Uterus (tissue), 4 donors: ENCODE measurements around the gene LST1. TPM values are rescaled to one million over a fixed set of nuclear protein-coding genes. Genes with fewer than 3 reads are reported as not detected.

Experiments
- DNase-seq, 2 donors: peaks; one replicate each; pipeline ENCODE4 v3.0.0-alpha.2; 2019 to 2020
- H3K27ac ChIP-seq, 2 donors: fragments of 200-600 bp; sonication (generic); 1 replicate in 1 of 2; 2 replicates in 1 of 2; pipeline ENCODE4 v1.5.1; 2016 to 2018
- H3K27me3 ChIP-seq, 2 donors: fragments of 200-600 bp; sonication (generic); one replicate each; pipeline ENCODE4 v1.5.1; 2018 to 2019; ENCODE audit warnings: control low read depth in 1 of 2
- H3K36me3 ChIP-seq, 2 donors: fragments of 200-600 bp; sonication (generic); one replicate each; pipeline ENCODE4 v1.5.1; 2019; ENCODE audit warnings: control low read depth in 1 of 2
- H3K4me1 ChIP-seq, 2 donors: fragments of 200-600 bp; sonication (generic); one replicate each; pipeline ENCODE4 v1.5.1; 2018 to 2019; ENCODE audit warnings: control low read depth in 1 of 2
- H3K4me3 ChIP-seq, 2 donors: fragments of 200-600 bp; sonication (generic); 1 replicate in 1 of 2; 2 replicates in 1 of 2; pipeline ENCODE4 v1.5.1; 2018 to 2019; ENCODE audit warnings: mild to moderate bottlenecking in 1 of 2
- H3K9me3 ChIP-seq, 2 donors: fragments of 200-600 bp; sonication (generic); one replicate each; pipeline ENCODE4 v1.5.1; 2019; ENCODE audit warnings: control low read depth in 1 of 2
- CTCF ChIP-seq, 4 experiments: fragments of 200-600 bp in 2 of 4; fragments of 450-650 bp in 2 of 4; sonication (generic) in 2 of 4; IDR thresholded peaks; one replicate each; pipeline ENCODE4 v1.5.1; 2016 to 2019; ENCODE audit warnings: antibody characterized with exemption in 4 of 4, mild to moderate bottlenecking in 2 of 4, moderate library complexity in 1 of 4
- POLR2A ChIP-seq, 2 donors: fragments of 450-650 bp; IDR thresholded peaks; one replicate each; pipeline ENCODE4 v1.6.1; 2016; ENCODE audit warnings: antibody characterized with exemption in 2 of 2, mild to moderate bottlenecking in 1 of 2, moderate library complexity in 1 of 2
- intact Hi-C: fragments of 100-400 bp; cut with DNase I; formaldehyde crosslinking; loops from one replicate; pipeline ENCODE4 v1.15.1; 2023; ENCODE audit warnings: low total_unique reads
- total RNA-seq, 4 donors: library from RNA; depleted of rRNA in 3 of 4; stranded (reverse); fragments of >200 nt in 3 of 4; gene quantifications; one replicate each; pipeline versions ENCODE4 v1.1.0 to v1.2.4, GENCODE V29; 2014 to 2023
- donor health status: DM: yes; HTN: yes; CAD: no.

LST1 gene
- total RNA-seq, 4 donors from 2014 or later = 2.6 to 229 (median 3.2) TPM; not detected in 1

DNA sequence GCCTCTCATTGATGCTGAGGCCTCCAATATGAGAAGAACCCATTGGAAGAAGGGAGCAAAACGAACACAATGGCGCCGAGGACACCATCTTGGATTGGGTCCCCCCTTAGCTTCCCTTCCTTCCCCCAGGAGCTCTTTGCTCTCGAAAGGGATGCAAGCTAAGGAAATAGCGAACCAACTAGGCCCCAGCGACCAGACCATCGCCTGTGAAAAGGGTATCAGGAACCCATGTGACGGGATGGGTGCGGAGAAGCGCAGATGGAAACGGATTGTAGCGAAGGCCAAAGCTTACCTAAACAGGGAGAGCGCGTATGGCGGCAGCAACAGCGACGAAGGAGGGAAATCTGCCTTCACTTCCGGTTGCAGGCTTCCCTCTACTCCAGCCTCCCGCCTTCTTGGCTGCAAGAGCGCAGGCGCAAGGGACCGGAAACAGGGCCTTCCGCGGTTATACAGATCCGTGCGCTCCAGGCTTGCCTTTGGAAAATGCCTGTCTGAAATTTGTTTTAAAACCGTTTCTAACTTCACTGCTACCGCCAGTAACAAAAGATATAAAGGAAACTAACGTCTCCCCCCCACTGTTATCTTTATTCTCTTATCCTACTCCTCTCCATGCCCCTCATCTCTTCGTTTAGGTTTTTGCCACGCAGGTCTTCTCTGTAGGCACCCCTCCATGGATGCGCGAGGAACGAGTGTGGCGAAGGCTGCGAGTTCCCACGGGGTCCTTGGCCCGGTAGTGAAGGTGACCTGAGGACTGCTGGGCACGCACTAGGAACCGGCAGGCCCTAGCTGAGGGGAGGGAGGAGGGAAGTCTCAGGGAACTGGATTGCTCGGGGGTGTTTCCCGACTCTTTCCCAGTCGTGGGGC, 44.2 kb upstream of the LST1 start, which contains the start of gene DDX39B:
Gene DDX39B (minus strand): TSS at position 346 of the 864 bp plus-strand sequence. CDS start 1,471 bp downstream, outside the sequence.
- no peaks in the 10 kb centered on the region for H3K9me3 ChIP-seq
- H3K4me1 ChIP-seq = peaks cover 6 to 9% of the 10 kb centered on the region in 2 donors
- H3K4me3 ChIP-seq = peak within 1 kb of the TSS; percentile 75 to 87
- DNase-seq = peak; percentile 93 to 96
- intact Hi-C loops = no loop called here
- peak within 1 kb of the TSS; percentile 85 to 100 for H3K27ac ChIP-seq
- no peaks in the 10 kb centered on the region for H3K27me3 ChIP-seq
- no peaks in the 10 kb centered on the region for H3K36me3 ChIP-seq
- TF ChIP-seq CTCF (IDR thresholded peaks at IDR 0.05) = peak in 2 of 4 experiments; percentile 7 to 15
- TF ChIP-seq POLR2A (IDR thresholded peaks at IDR 0.05) = peak; percentile 69 to 78

DNA sequence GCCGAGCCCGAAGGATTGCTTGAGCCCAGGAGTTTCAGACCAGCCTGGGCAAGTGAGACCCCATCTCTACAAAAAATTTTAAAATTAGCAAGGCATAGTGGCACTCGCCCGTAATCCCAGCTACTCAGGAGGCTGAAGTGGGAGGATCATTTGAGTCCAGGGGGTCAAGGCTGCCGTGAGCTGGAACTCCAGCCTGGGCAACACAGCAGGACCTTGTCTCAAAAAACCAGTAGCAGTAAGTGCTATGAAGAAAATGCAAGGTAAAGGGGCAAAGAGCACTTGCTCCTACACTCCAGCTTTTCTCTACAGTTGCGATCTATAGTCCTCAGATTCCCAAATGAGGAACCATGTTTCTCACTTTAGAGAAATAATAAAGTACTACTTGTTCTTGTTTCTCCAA, 42.4 kb upstream of the LST1 start:
- no peak overlapping the region for H3K4me3 ChIP-seq
- peaks cover 6 to 9% of the 10 kb centered on the region in 2 donors for H3K4me1 ChIP-seq
- no peaks in the 10 kb centered on the region for H3K27me3 ChIP-seq
- intact Hi-C loops = no loop called here
- no peaks in the 10 kb centered on the region for H3K36me3 ChIP-seq
- TF ChIP-seq POLR2A (IDR thresholded peaks at IDR 0.05) (no peak), CTCF (IDR thresholded peaks at IDR 0.05) (no peak)
- H3K9me3 ChIP-seq = no peaks in the 10 kb centered on the region
- DNase-seq = no peak
- H3K27ac ChIP-seq = no peak overlapping the region

DNA sequence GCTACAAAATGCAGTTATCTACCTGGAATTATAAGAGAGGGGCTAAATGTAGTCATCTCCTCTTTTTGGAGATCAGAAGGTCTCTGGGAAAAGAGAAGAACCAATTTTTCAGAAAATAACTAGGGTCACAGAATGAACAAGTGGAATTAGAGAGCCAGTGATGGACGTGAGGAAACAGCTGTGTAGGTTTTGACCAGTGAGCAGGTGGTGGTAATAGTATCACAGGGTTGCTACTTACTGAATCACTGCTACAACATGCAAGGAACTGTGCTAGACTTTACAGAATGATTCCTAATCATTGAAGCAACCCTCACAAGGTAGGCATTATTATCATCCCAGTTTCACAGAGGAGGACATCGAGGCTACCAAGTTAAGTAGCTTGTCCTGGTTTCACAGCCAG, 41.4 kb upstream of the LST1 start:
- no peak for TF ChIP-seq CTCF (IDR thresholded peaks at IDR 0.05)
- Histone ChIP-seq H3K4me3 (no peak overlapping the region), H3K4me1 (peaks cover 6 to 9% of the 10 kb centered on the region in 2 donors), H3K27me3 (no peaks in the 10 kb centered on the region), H3K27ac (no peak overlapping the region), H3K36me3 (no peaks in the 10 kb centered on the region), H3K9me3 (no peaks in the 10 kb centered on the region)
- DNase-seq = no peak
- intact Hi-C loops = loop anchor here (5.0 kb wide), 1 partner anchor 53 kb away; no protein-coding TSS in a partner anchor

DNA sequence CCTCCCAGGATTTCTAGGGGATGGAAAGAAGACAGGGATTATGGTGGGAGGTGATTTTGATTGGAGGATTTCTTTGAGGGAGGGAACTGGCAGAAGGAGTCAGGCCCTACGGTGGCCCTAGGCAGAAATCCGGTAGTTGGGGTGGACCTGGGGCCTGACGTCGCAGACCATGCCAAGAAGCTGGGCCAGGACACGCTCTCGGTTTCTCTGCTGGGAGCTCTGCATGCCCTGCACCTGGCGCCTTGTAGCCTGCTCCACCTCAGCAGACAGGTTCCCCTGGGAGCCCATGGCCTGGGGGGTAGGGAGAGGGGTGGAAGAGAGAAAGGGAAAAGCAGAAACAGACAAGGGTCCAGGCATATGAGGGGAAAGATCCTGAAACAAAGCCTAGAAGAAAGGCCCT, 40.8 kb upstream of the LST1 start:
- Histone ChIP-seq H3K27me3 (no peaks in the 10 kb centered on the region), H3K27ac (no peak overlapping the region), H3K36me3 (no peaks in the 10 kb centered on the region), H3K4me3 (no peak overlapping the region), H3K9me3 (no peaks in the 10 kb centered on the region), H3K4me1 (peaks cover 1 to 4% of the 10 kb centered on the region in 2 donors)
- intact Hi-C loops = loop anchor here (5.0 kb wide), 1 partner anchor 52 kb away; no protein-coding TSS in a partner anchor
- no peak for TF ChIP-seq POLR2A (IDR thresholded peaks at IDR 0.05)
- no peak for TF ChIP-seq CTCF (IDR thresholded peaks at IDR 0.05)
- DNase-seq = no peak

DNA sequence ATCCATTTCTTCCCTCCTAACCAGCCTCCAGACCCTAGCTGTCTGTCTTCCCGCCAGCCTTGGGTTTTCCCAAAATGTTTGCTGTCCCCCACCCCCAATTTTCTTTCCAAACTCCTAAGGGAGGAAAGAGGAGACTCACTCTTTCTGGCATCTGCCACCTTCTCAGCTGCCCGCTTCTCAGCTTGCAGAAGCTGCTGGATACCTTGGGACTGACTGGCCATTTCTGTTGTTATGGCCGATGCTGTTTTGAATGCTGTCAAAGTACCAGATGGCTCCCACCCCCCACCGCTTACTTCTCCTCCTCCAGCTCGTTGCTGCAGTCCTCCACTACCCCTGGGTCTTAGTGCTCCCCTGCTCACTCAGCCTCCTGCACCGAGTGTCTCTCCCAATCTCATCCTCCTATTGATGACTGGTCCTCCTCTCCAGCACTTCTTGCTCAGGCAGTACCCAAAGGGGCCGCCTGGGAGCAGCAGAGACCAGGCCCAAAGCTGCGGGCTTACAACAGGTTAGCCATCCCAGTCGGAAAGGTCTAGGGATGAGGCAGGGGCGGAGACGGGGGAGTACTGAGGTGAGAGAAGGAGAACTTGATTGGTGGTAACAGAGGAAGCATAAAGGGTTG, 39.6 kb upstream of the LST1 start, which contains the start of gene ATP6V1G2:
Gene ATP6V1G2 (minus strand): TSS at position 270 of the 619 bp plus-strand sequence. CDS start 49 bp downstream, at position 221.
- TF ChIP-seq CTCF (IDR thresholded peaks at IDR 0.05) (peak; percentile 98 to 99 (median 99)), POLR2A (IDR thresholded peaks at IDR 0.05) (peak in 1 of 2 donors; percentile 39)
- H3K36me3 ChIP-seq = no peaks in the 10 kb centered on the region
- no peaks in the 10 kb centered on the region for H3K27me3 ChIP-seq
- peak within 1 kb of the TSS; percentile 84 to 95 for H3K27ac ChIP-seq
- DNase-seq = peak; percentile 89 to 91
- peaks cover 0 to 3% of the 10 kb centered on the region in 2 donors for H3K4me1 ChIP-seq
- no peaks in the 10 kb centered on the region for H3K9me3 ChIP-seq
- intact Hi-C loops = loop anchor here (5.0 kb wide), 1 partner anchor 51 kb away; no protein-coding TSS in a partner anchor
- peak within 1 kb of the TSS; percentile 34 to 42 for H3K4me3 ChIP-seq
